Measurements from ENCODE around the gene ACY1.

The ACY1 gene

GRCh38 chr3:51982838-51983577 lies at the start of gene ACY1:
Gene ACY1, plus strand, starts transcription at chr3:51983535. Its CDS starts 530 bp downstream, at chr3:51984065.
- peak; percentile 69 for DNase-seq

- no peak for DNase-seq
These were observed 49.0 kb upstream of the ACY1 start for GRCh38 chr3:51934139-51934850.

- DNase-seq, result no peak
These were observed 48.1 kb upstream of the ACY1 start for GRCh38 chr3:51934991-51935885.

- no peak for DNase-seq
These were observed 47.2 kb upstream of the ACY1 start for GRCh38 chr3:51935886-51936755.

- no peak for DNase-seq
These were observed 46.3 kb upstream of the ACY1 start for GRCh38 chr3:51937014-51937413.

- DNase-seq, result no peak
These were observed 45.5 kb upstream of the ACY1 start for GRCh38 chr3:51937611-51938450.

- no peak for DNase-seq
These were observed 44.4 kb upstream of the ACY1 start for GRCh38 chr3:51938780-51939425.

GRCh38 chr3:51940648-51941462 lies 42.5 kb upstream of the ACY1 start:
- DNase-seq, result no peak

GRCh38 chr3:51941463-51941797 lies 41.9 kb upstream of the ACY1 start:
- DNase-seq, result no peak

- peak; percentile 98 for DNase-seq
These were observed 41.3 kb upstream of the ACY1 start, which contains the start of the genes PARP3 and RRP9 for GRCh38 chr3:51941798-51942602. Gene PARP3, plus strand, starts transcription at chr3:51942363. Its CDS starts 993 bp downstream, at chr3:51943356. Gene RRP9, minus strand, starts transcription at chr3:51941904. Its CDS starts 37 bp downstream, at chr3:51941867.

- DNase-seq, result no peak
These were observed 40.5 kb upstream of the ACY1 start for GRCh38 chr3:51942603-51943450.

GRCh38 chr3:51943451-51944391 lies 39.6 kb upstream of the ACY1 start:
- no peak for DNase-seq

GRCh38 chr3:51944451-51945021 lies 38.8 kb upstream of the ACY1 start:
- no peak for DNase-seq

- DNase-seq, result no peak
These were observed 38.1 kb upstream of the ACY1 start for GRCh38 chr3:51945031-51945840.

- no peak for DNase-seq
These were observed 37.2 kb upstream of the ACY1 start for GRCh38 chr3:51945926-51946705.

All from NCI-H526 treated with DMSO at 0.1 percent for 48 hours (cell line).